Measurements from ENCODE around the gene FNIP2. TPM values are rescaled to one million over a fixed set of nuclear protein-coding genes. Genes with fewer than 3 reads are reported as not detected.
A peak's percentile ranks its signal among the peaks of the same experiment; 100 is the strongest.

Gene FNIP2
- total and polyA plus RNA-seq, 2 experiments from 2014 or later: 1.8 to 22.4 TPM

- Histone ChIP-seq H3K27me3 (replicated peaks; ENCODE audit: insufficient read depth) (no peaks in the 10 kb centered on the region), H2AFZ (no peak overlapping the region), H3K27ac (no peak overlapping the region), H3F3A (ENCODE audit: insufficient read depth) (peaks cover 15% of the 10 kb centered on the region; the same call in 1 of the 2 replicates), H3K9me2 (ENCODE audit: insufficient read depth) (no peaks in the 10 kb centered on the region), H3K9ac (no peak overlapping the region), H3K4me3 (no peak overlapping the region), H4K20me1 (ENCODE audit: insufficient read depth) (no peaks in the 10 kb centered on the region), H3K4me2 (ENCODE audit: unreplicated experiment) (no peak overlapping the region), H3K9me3 (ENCODE audit: low read depth) (no peaks in the 10 kb centered on the region), H3K4me1 (ENCODE audit: insufficient read depth) (peaks cover 3% of the 10 kb centered on the region; the same call in 1 of the 2 replicates), H3K36me3 (ENCODE audit: low read depth) (no peaks in the 10 kb centered on the region), H3K79me2 (ENCODE audit: insufficient read depth) (no peaks in the 10 kb centered on the region)
- WGBS, 2 experiments (ENCODE audit: low coverage in 1 of 2, low lambda C conversion rate in 2 of 2, missing lambda C conversion rate in 2 of 2): 45 to 50% methylated on average over 2 of the region's 2 CpGs
- in situ Hi-C loops (cut with MboI): no loop called here
- no peak for DNase-seq
- TF ChIP-seq EZH2phosphoT487 (IDR thresholded peaks at IDR 0.05; ENCODE audit: insufficient read depth, low read depth) (no peak), EZH2 (IDR thresholded peaks at IDR 0.05; ENCODE audit: insufficient read depth, poor library complexity, severe bottlenecking) (no peak)
These were observed 5.4 kb upstream of the FNIP2 start for GRCh38 chr4:158763462-158763861.

- TF ChIP-seq EZH2phosphoT487 (IDR thresholded peaks at IDR 0.05; ENCODE audit: insufficient read depth, low read depth) (no peak), EZH2 (IDR thresholded peaks at IDR 0.05; ENCODE audit: insufficient read depth, poor library complexity, severe bottlenecking) (no peak)
- Histone ChIP-seq H3K27me3 (replicated peaks; ENCODE audit: insufficient read depth) (no peaks in the 10 kb centered on the region), H3K9ac (no peak overlapping the region), H3K4me1 (ENCODE audit: insufficient read depth) (peaks cover 9% of the 10 kb centered on the region), H3F3A (ENCODE audit: insufficient read depth) (peaks cover 15% of the 10 kb centered on the region; the same call in 1 of the 2 replicates), H3K36me3 (ENCODE audit: low read depth) (no peaks in the 10 kb centered on the region), H3K4me3 (no peak overlapping the region), H3K9me3 (ENCODE audit: low read depth) (no peaks in the 10 kb centered on the region), H3K79me2 (ENCODE audit: insufficient read depth) (peaks cover 21% of the 10 kb centered on the region), H3K27ac (no peak overlapping the region), H3K9me2 (ENCODE audit: insufficient read depth) (no peaks in the 10 kb centered on the region), H4K20me1 (ENCODE audit: insufficient read depth) (no peaks in the 10 kb centered on the region), H2AFZ (no peak overlapping the region), H3K4me2 (ENCODE audit: unreplicated experiment) (no peak overlapping the region)
- 94 to 96% methylated on average over 6 of the region's 6 CpGs for WGBS, 2 experiments (ENCODE audit: low coverage in 1 of 2, low lambda C conversion rate in 2 of 2, missing lambda C conversion rate in 2 of 2)
- DNase-seq: no peak
- in situ Hi-C loops (cut with MboI): no loop called here
These were observed 2.3 kb upstream of the FNIP2 start for GRCh38 chr4:158766434-158767044.

GRCh38 chr4:158767451-158767850 is 1.4 kb upstream of the FNIP2 start:
- H3K27ac ChIP-seq: no peak overlapping the region
- H4K20me1 ChIP-seq (ENCODE audit: insufficient read depth): no peaks in the 10 kb centered on the region
- no peaks in the 10 kb centered on the region for H3K9me3 ChIP-seq (ENCODE audit: low read depth)
- no peak for DNase-seq
- peaks cover 15% of the 10 kb centered on the region; the same call in 1 of the 2 replicates for H3F3A ChIP-seq (ENCODE audit: insufficient read depth)
- no peaks in the 10 kb centered on the region for H3K9me2 ChIP-seq (ENCODE audit: insufficient read depth)
- H3K4me1 ChIP-seq (ENCODE audit: insufficient read depth): peaks cover 9% of the 10 kb centered on the region
- H3K27me3 ChIP-seq (replicated peaks; ENCODE audit: insufficient read depth): no peaks in the 10 kb centered on the region
- no peaks in the 10 kb centered on the region for H3K36me3 ChIP-seq (ENCODE audit: low read depth)
- no peak overlapping the region for H3K4me2 ChIP-seq (ENCODE audit: unreplicated experiment)
- H3K4me3 ChIP-seq: no peak overlapping the region
- peaks cover 30% of the 10 kb centered on the region for H3K79me2 ChIP-seq (ENCODE audit: insufficient read depth)
- in situ Hi-C loops (cut with MboI): no loop called here
- TF ChIP-seq EZH2 (IDR thresholded peaks at IDR 0.05; ENCODE audit: insufficient read depth, poor library complexity, severe bottlenecking): no peak
- H2AFZ ChIP-seq: no peak overlapping the region
- no peak overlapping the region for H3K9ac ChIP-seq
- 50 to 52% methylated on average over 2 of the region's 2 CpGs for WGBS, 2 experiments (ENCODE audit: low coverage in 1 of 2, low lambda C conversion rate in 2 of 2, missing lambda C conversion rate in 2 of 2)

- H3F3A ChIP-seq (ENCODE audit: insufficient read depth): peaks cover 15% of the 10 kb centered on the region; the same call in 1 of the 2 replicates
- peak overlapping the region; percentile 81 for H2AFZ ChIP-seq
- 1 to 2% methylated on average over 35 to 37 of the region's 49 CpGs for WGBS, 2 experiments (ENCODE audit: low coverage in 1 of 2, low lambda C conversion rate in 2 of 2, missing lambda C conversion rate in 2 of 2)
- H3K79me2 ChIP-seq (ENCODE audit: insufficient read depth): peaks cover 49% of the 10 kb centered on the region
- H3K4me3 ChIP-seq: peak overlapping the region; percentile 96
- no peaks in the 10 kb centered on the region for H3K36me3 ChIP-seq (ENCODE audit: low read depth)
- peak overlapping the region; percentile 84 for H3K9ac ChIP-seq
- H3K27ac ChIP-seq: peak overlapping the region; percentile 30
- in situ Hi-C loops (cut with MboI): no loop called here
- DNase-seq: peak; percentile 69
- H3K9me2 ChIP-seq (ENCODE audit: insufficient read depth): no peaks in the 10 kb centered on the region
- H3K4me2 ChIP-seq (ENCODE audit: unreplicated experiment): peak overlapping the region; percentile 91
- no peaks in the 10 kb centered on the region for H3K9me3 ChIP-seq (ENCODE audit: low read depth)
- H3K27me3 ChIP-seq (replicated peaks; ENCODE audit: insufficient read depth): no peaks in the 10 kb centered on the region
- TF ChIP-seq EZH2phosphoT487 (IDR thresholded peaks at IDR 0.05; ENCODE audit: insufficient read depth, low read depth) (no peak), EZH2 (IDR thresholded peaks at IDR 0.05; ENCODE audit: insufficient read depth, poor library complexity, severe bottlenecking) (no peak)
- H4K20me1 ChIP-seq (ENCODE audit: insufficient read depth): no peaks in the 10 kb centered on the region
- H3K4me1 ChIP-seq (ENCODE audit: insufficient read depth): peaks cover 9% of the 10 kb centered on the region
These were observed 522 bp downstream of the FNIP2 start for GRCh38 chr4:158769175-158769921.
